ENCODE measurements around the gene C1QTNF2. TPM values are rescaled to one million over a fixed set of nuclear protein-coding genes. Genes with fewer than 3 reads are reported as not detected.

The C1QTNF2 gene
- total RNA-seq, 1 donor from 2014 or later = 0.14 TPM

DNA sequence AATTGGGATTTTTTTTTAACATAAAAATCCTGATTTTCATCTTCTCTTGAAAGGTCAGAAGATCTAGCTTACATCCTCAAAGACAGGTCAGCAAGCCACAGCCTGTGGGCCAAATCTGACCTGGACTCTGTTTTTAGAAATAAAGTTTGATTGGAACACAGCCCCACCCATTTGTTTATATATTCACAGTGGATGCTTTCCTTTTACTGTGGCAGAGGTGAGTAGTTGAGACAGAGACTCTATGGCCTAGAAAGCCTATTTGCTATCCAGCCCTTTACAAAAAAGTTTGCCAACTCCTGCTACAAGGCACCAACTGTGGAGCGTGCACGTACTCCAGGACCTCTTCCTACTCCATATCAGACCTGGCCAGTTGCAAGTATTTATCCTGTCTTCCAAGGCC is 44.7 kb downstream of the C1QTNF2 start:
- TF ChIP-seq CTCF (IDR thresholded peaks at IDR 0.05; ENCODE audit: unreplicated experiment) = no peak
- no peak for DNase-seq (ENCODE audit: low spot score, unreplicated experiment)
- Mint-ChIP-seq H3K9me3 (ENCODE audit: low read depth) (no peaks in the 10 kb centered on the region), H3K27ac (no peak overlapping the region), H3K36me3 (ENCODE audit: insufficient read depth) (no peaks in the 10 kb centered on the region), H3K27me3 (peaks cover 3% of the 10 kb centered on the region), H3K4me3 (ENCODE audit: low read depth) (no peak overlapping the region), H3K4me1 (ENCODE audit: low read depth) (peaks cover 9% of the 10 kb centered on the region)

DNA sequence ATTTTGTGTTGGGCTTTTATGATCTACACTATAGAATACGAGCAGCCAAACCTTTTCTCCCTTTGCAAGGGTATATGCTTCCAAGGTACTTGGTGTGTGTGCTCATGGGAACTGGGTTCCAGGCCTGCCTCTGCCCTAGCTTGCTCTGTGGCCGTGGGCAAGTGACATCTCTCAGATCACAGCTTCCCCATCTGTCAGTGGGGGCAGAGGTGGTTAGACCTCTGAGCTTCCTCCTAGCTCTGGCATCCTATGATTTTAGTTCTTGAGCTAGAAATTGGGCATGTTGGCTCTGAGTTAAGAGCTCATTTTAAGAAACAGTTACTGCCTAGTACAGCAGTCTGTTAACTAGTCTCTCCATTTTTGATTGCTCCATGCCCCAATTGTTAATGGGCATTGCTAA is 45.5 kb downstream of the C1QTNF2 start:
- Mint-ChIP-seq H3K4me1 (ENCODE audit: low read depth) (peaks cover 9% of the 10 kb centered on the region), H3K27me3 (peaks cover under 1% of the 10 kb centered on the region), H3K27ac (no peak overlapping the region), H3K4me3 (ENCODE audit: low read depth) (no peak overlapping the region), H3K36me3 (ENCODE audit: insufficient read depth) (no peaks in the 10 kb centered on the region), H3K9me3 (ENCODE audit: low read depth) (no peaks in the 10 kb centered on the region)
- no peak for DNase-seq (ENCODE audit: low spot score, unreplicated experiment)
- no peak for TF ChIP-seq CTCF (IDR thresholded peaks at IDR 0.05; ENCODE audit: unreplicated experiment)

GRCh38 chr5:160318409-160318808 is 52.0 kb downstream of the C1QTNF2 start:
- H3K9me3 Mint-ChIP-seq (ENCODE audit: low read depth) = no peaks in the 10 kb centered on the region
- no peak overlapping the region for H3K27ac Mint-ChIP-seq
- no peaks in the 10 kb centered on the region for H3K36me3 Mint-ChIP-seq (ENCODE audit: insufficient read depth)
- peaks cover 17% of the 10 kb centered on the region for H3K4me1 Mint-ChIP-seq (ENCODE audit: low read depth)
- no peaks in the 10 kb centered on the region for H3K27me3 Mint-ChIP-seq
- no peak overlapping the region for H3K4me3 Mint-ChIP-seq (ENCODE audit: low read depth)
- TF ChIP-seq CTCF (IDR thresholded peaks at IDR 0.05; ENCODE audit: unreplicated experiment) = no peak
- DNase-seq (ENCODE audit: low spot score, unreplicated experiment) = no peak

GRCh38 chr5:160317434-160317833 is 53.0 kb downstream of the C1QTNF2 start:
- H3K36me3 Mint-ChIP-seq (ENCODE audit: insufficient read depth) = no peaks in the 10 kb centered on the region
- H3K4me3 Mint-ChIP-seq (ENCODE audit: low read depth) = no peak overlapping the region
- DNase-seq (ENCODE audit: low spot score, unreplicated experiment) = no peak
- H3K4me1 Mint-ChIP-seq (ENCODE audit: low read depth) = peaks cover 24% of the 10 kb centered on the region
- no peak for TF ChIP-seq CTCF (IDR thresholded peaks at IDR 0.05; ENCODE audit: unreplicated experiment)
- no peak overlapping the region for H3K27ac Mint-ChIP-seq
- no peaks in the 10 kb centered on the region for H3K27me3 Mint-ChIP-seq
- H3K9me3 Mint-ChIP-seq (ENCODE audit: low read depth) = no peaks in the 10 kb centered on the region

DNA sequence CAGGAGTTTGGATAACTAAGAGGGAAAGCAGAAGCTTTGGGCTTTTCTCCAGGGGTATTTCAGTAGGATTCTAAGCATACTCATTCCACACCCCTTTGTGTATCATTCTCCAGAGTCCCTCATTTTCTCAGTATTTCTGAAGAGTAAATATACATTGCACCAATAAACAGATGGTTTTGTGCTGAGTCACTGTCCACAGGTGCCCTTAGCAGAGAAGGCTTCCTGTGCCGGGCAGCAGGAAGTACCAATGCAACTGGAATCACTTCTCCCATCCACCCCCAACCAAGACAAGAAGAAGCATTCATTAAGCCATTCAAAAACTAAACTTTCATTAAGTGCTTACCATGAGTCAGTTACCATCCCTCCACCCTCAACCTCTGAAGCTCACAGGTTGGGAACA is 54.5 kb downstream of the C1QTNF2 start:
- no peak for DNase-seq (ENCODE audit: low spot score, unreplicated experiment)
- H3K9me3 Mint-ChIP-seq (ENCODE audit: low read depth) = no peaks in the 10 kb centered on the region
- no peaks in the 10 kb centered on the region for H3K27me3 Mint-ChIP-seq
- H3K4me1 Mint-ChIP-seq (ENCODE audit: low read depth) = peaks cover 23% of the 10 kb centered on the region
- no peaks in the 10 kb centered on the region for H3K36me3 Mint-ChIP-seq (ENCODE audit: insufficient read depth)
- no peak for TF ChIP-seq CTCF (IDR thresholded peaks at IDR 0.05; ENCODE audit: unreplicated experiment)
- H3K27ac Mint-ChIP-seq = peak overlapping the region; percentile 27
- no peak overlapping the region for H3K4me3 Mint-ChIP-seq (ENCODE audit: low read depth)

Measured in progenitor cell of endocrine pancreas (in vitro differentiated cells).